Stimulated activated naive B cell treated with anti-CD40 and anti-IgM and Interleukin-4, amounts not matched to agents 10 μg/mL and 1 μg/mL and 100 μg/mL, for 72 hours (primary cell): Measurements from ENCODE around the gene LSM11.

Source experiments
- ATAC-seq, 2 donors: fragments of 150-1000 bp; cut with Tn5 transposase; replicated peaks; 2 replicates each; pipeline ENCODE4 v1.10.0; 2021; ENCODE audit warnings: moderate library complexity in 1 of 2
- DNase-seq: peaks from one replicate; pipeline ENCODE4 v3.0.0; 2021
- H3K27ac Mint-ChIP-seq: one replicate; pipeline ENCODE4 v1.8.0; 2022; ENCODE audit warnings: mild to moderate bottlenecking, mixed read lengths
- H3K27me3 Mint-ChIP-seq, 2 donors: one replicate each; pipeline ENCODE4 v1.8.0; 2022; ENCODE audit warnings: mixed read lengths in 2 of 2
- H3K36me3 Mint-ChIP-seq, 2 donors: one replicate each; pipeline ENCODE4 v1.8.0; 2022; ENCODE audit warnings: mixed read lengths in 2 of 2, mild to moderate bottlenecking in 1 of 2
- H3K4me1 Mint-ChIP-seq, 2 donors: one replicate each; pipeline ENCODE4 v1.8.0; 2022; ENCODE audit warnings: mixed read lengths in 2 of 2, mild to moderate bottlenecking in 1 of 2
- H3K4me3 Mint-ChIP-seq, 2 donors: one replicate each; pipeline ENCODE4 v1.8.0; 2022; ENCODE audit warnings: mild to moderate bottlenecking in 2 of 2, mixed read lengths in 2 of 2, moderate library complexity in 1 of 2
- H3K9me3 Mint-ChIP-seq, 2 donors: one replicate each; pipeline ENCODE4 v1.8.0; 2022; ENCODE audit warnings: mixed read lengths in 2 of 2, mild to moderate bottlenecking in 1 of 2

Gene LSM11

GRCh38 chr5:157744051-157745011, 819 bp downstream of the LSM11 start:
- H3K27ac Mint-ChIP-seq, result peak overlapping the region; percentile 95
- H3K27me3 Mint-ChIP-seq, result no peaks in the 10 kb centered on the region
- peaks cover 35 to 47% of the 10 kb centered on the region in 2 donors for H3K4me1 Mint-ChIP-seq
- ATAC-seq (peak; percentile 32 to 35), DNase-seq (peak; percentile 28)
- peak overlapping the region; percentile 92 to 94 for H3K4me3 Mint-ChIP-seq
- peaks cover 4 to 21% of the 10 kb centered on the region in 2 donors for H3K36me3 Mint-ChIP-seq
- no peaks in the 10 kb centered on the region for H3K9me3 Mint-ChIP-seq

- no peak overlapping the region for H3K27ac Mint-ChIP-seq
- peaks cover 4 to 19% of the 10 kb centered on the region in 2 donors for H3K36me3 Mint-ChIP-seq
- H3K9me3 Mint-ChIP-seq, result no peaks in the 10 kb centered on the region
- no peaks in the 10 kb centered on the region for H3K27me3 Mint-ChIP-seq
- no peak for DNase-seq
- H3K4me3 Mint-ChIP-seq, result peak overlapping the region; percentile 92 to 94
- ATAC-seq, result no peak
- H3K4me1 Mint-ChIP-seq, result peaks cover 38 to 51% of the 10 kb centered on the region in 2 donors
Measured at GRCh38 chr5:157745041-157745456, 1.5 kb downstream of the LSM11 start.

DNA sequence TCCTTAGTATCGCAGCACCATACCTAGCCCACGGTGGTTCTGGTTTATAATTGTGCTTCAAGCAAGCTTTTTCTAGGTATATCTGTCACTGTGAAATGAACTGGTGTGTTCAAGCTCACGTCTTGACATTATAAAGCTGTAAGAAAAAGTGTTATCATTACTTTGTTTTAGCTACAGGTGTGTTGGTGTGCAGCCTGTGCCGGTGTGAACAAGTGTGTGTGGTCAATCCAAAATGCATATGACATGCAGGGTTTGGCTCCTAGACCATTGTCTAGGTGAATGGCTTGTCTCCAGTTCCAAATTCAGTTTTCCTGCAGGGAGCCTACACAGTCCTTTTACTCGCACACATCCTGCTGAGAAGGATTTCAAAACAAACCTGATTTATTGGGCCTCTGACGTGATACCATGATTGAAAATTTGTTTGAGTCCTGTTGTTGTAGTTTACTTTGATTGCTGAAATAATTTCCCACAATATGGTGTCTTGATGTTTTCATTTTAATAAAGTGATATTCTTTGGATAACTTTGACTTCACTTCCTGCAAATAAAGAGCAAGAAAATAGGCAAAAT, 3.7 kb downstream of the LSM11 start:
- Mint-ChIP-seq H3K27ac (no peak overlapping the region), H3K4me3 (peak overlapping the region in 1 of 2 donors; percentile 37), H3K4me1 (peaks cover 35 to 62% of the 10 kb centered on the region in 2 donors), H3K27me3 (no peaks in the 10 kb centered on the region), H3K36me3 (peaks cover 1 to 26% of the 10 kb centered on the region in 2 donors), H3K9me3 (no peaks in the 10 kb centered on the region)
- ATAC-seq (no peak), DNase-seq (no peak)

DNA sequence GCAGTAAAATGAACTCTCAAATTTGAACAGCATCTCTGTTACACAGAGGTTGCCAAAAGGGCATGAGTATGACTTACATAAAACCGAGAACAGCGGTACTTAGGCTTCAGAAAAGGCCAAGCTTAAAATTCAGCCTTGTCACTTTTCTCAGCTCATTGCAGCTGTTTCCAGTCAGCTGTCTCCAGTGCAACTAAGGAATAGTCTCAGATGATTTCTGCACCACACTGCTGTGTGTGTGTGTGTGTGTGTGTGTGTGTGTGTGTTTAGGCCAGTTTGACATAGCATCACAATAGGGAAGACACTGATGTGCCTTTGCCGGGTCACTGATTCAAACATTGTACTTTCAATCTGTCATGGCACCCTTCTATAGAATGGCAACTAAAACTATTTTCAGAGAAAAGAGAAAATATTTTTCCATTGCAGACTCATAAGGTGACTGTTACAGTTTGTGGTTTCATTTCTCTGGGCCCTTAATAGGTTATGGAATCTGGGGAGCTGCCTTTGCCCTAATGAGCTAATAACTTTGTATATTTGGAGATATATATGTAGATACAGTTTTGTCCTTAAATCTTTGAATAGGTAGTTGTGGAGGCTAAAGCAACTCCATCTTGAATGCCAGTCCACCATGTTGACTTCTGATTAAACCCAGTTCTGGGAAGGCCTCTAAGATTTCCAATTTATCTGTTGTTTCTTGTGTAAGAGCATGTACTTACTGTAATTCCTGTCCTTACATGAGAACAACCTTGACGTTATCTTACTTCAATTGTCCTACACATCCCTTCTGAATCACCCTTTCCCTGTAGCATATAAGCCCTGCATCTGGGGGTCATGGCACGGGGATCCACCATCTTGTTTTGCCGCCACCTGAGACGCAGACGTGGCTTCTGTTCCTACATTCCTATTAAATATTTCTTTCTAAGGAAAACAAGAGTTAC, 4.5 kb downstream of the LSM11 start:
- ATAC-seq (peak; percentile 69 to 70), DNase-seq (peak; percentile 29)
- Mint-ChIP-seq H3K36me3 (peaks cover 7 to 33% of the 10 kb centered on the region in 2 donors), H3K4me3 (peak overlapping the region in 1 of 2 donors; percentile 37), H3K27ac (peak overlapping the region; percentile 6), H3K9me3 (no peaks in the 10 kb centered on the region), H3K27me3 (no peaks in the 10 kb centered on the region), H3K4me1 (peaks cover 35 to 61% of the 10 kb centered on the region in 2 donors)

GRCh38 chr5:157748760-157749461, 5.4 kb downstream of the LSM11 start:
- Mint-ChIP-seq H3K27me3 (no peaks in the 10 kb centered on the region), H3K36me3 (peaks cover 8 to 33% of the 10 kb centered on the region in 2 donors), H3K27ac (peak overlapping the region; percentile 2), H3K4me1 (peaks cover 32 to 56% of the 10 kb centered on the region in 2 donors), H3K4me3 (no peak overlapping the region), H3K9me3 (no peaks in the 10 kb centered on the region)
- ATAC-seq (no peak), DNase-seq (no peak)

DNA sequence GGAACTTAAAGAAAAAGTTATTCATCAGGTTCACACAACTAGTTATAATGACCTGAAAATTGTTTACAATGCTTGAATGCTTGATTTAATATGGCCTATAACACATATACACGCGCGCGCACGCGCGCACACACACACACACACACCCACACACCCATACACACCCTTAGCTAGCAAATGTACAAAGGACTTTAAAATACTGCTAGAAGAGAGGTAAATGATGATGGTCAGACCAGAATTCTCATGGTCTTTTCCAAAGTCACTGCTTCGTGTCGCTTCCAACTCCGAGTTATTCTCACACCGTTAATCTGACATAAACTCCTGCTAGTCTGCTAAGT, 5.9 kb downstream of the LSM11 start:
- DNase-seq (no peak), ATAC-seq (no peak)
- Mint-ChIP-seq H3K27ac (no peak overlapping the region), H3K27me3 (no peaks in the 10 kb centered on the region), H3K36me3 (peaks cover 8 to 30% of the 10 kb centered on the region in 2 donors), H3K4me3 (no peak overlapping the region), H3K9me3 (no peaks in the 10 kb centered on the region), H3K4me1 (peaks cover 28 to 52% of the 10 kb centered on the region in 2 donors)

GRCh38 chr5:157750320-157750719, 6.8 kb downstream of the LSM11 start:
- Mint-ChIP-seq H3K27ac (no peak overlapping the region), H3K36me3 (peaks cover 14 to 31% of the 10 kb centered on the region in 2 donors), H3K4me3 (no peak overlapping the region), H3K4me1 (peaks cover 22 to 44% of the 10 kb centered on the region in 2 donors), H3K27me3 (no peaks in the 10 kb centered on the region), H3K9me3 (no peaks in the 10 kb centered on the region)
- no peak for ATAC-seq
- DNase-seq, result no peak

DNA sequence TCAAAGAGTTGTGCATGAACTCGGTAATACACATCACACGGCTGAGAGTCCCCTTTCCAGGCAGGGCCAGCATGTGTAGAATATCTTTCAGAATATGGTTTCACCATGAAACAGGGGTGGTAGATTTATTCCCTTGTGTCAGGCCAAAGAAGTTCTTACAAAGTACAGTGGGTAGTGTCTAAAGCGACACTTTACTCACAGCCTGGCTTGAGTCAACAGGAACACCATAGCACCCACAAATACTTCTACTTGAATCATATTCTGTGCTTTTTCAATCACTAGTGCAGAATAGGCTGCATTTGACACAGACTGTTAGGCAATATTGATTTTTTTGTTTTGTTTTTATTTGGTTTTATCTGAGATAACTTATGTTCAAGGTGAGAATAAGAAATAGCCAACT, 12.6 kb downstream of the LSM11 start:
- H3K36me3 Mint-ChIP-seq, result peaks cover 25 to 50% of the 10 kb centered on the region in 2 donors
- H3K4me3 Mint-ChIP-seq, result no peak overlapping the region
- H3K27me3 Mint-ChIP-seq, result no peaks in the 10 kb centered on the region
- DNase-seq (no peak), ATAC-seq (no peak)
- no peak overlapping the region for H3K27ac Mint-ChIP-seq
- no peaks in the 10 kb centered on the region for H3K9me3 Mint-ChIP-seq
- H3K4me1 Mint-ChIP-seq, result peaks cover 5 to 6% of the 10 kb centered on the region in 2 donors

GRCh38 chr5:157758706-157759105, 15.2 kb downstream of the LSM11 start:
- Mint-ChIP-seq H3K4me3 (no peak overlapping the region), H3K27me3 (no peaks in the 10 kb centered on the region), H3K9me3 (no peaks in the 10 kb centered on the region), H3K36me3 (peaks cover 18 to 36% of the 10 kb centered on the region in 2 donors), H3K27ac (no peak overlapping the region), H3K4me1 (peaks cover 5 to 8% of the 10 kb centered on the region in 2 donors)
- ATAC-seq (no peak), DNase-seq (no peak)

GRCh38 chr5:157761690-157762621, 18.4 kb downstream of the LSM11 start:
- peak; percentile 92 to 94 for ATAC-seq
- Mint-ChIP-seq H3K27ac (no peak overlapping the region), H3K4me1 (peaks cover 5 to 8% of the 10 kb centered on the region in 2 donors), H3K9me3 (no peaks in the 10 kb centered on the region), H3K27me3 (no peaks in the 10 kb centered on the region), H3K36me3 (peaks cover 9 to 21% of the 10 kb centered on the region in 2 donors), H3K4me3 (no peak overlapping the region)
- peak; percentile 11 for DNase-seq

- ATAC-seq (no peak), DNase-seq (no peak)
- H3K27me3 Mint-ChIP-seq, result no peaks in the 10 kb centered on the region
- peaks cover 0 to 3% of the 10 kb centered on the region in 2 donors for H3K4me1 Mint-ChIP-seq
- peaks cover 5 to 13% of the 10 kb centered on the region in 2 donors for H3K36me3 Mint-ChIP-seq
- H3K27ac Mint-ChIP-seq, result no peak overlapping the region
- no peak overlapping the region for H3K4me3 Mint-ChIP-seq
- no peaks in the 10 kb centered on the region for H3K9me3 Mint-ChIP-seq
Measured at GRCh38 chr5:157764531-157764930, 21.0 kb downstream of the LSM11 start.

- peaks cover 1 to 2% of the 10 kb centered on the region in 2 donors for H3K36me3 Mint-ChIP-seq
- H3K9me3 Mint-ChIP-seq, result peaks cover 0 to 2% of the 10 kb centered on the region in 2 donors
- no peak for DNase-seq
- H3K4me3 Mint-ChIP-seq, result no peak overlapping the region
- peaks cover 0 to 3% of the 10 kb centered on the region in 2 donors for H3K4me1 Mint-ChIP-seq
- no peak overlapping the region for H3K27ac Mint-ChIP-seq
- ATAC-seq, result no peak
- no peaks in the 10 kb centered on the region for H3K27me3 Mint-ChIP-seq
Measured at GRCh38 chr5:157766442-157766841, 22.9 kb downstream of the LSM11 start.

DNA sequence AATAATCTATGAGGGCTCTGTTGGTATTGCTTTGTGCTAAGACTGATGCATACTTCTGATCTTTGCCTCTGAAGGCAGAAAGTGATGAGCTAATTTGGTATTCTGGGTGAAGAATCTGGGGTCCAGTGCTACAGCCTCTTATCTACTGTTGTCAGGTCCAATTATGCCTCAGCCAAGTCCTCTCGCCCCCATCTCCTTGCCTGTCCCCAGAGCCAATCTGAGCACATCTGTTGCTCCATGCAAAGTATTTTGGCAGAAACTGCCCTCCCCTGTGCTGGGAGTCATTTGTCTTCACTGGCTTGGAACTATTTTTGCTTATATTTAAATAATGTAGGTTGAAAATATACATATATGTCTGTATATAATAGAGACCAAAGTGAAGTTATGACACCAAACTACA, 23.4 kb downstream of the LSM11 start:
- Mint-ChIP-seq H3K4me3 (no peak overlapping the region), H3K27me3 (no peaks in the 10 kb centered on the region), H3K9me3 (peaks cover 0 to 2% of the 10 kb centered on the region in 2 donors), H3K36me3 (peaks cover 0 to 1% of the 10 kb centered on the region in 2 donors), H3K27ac (no peak overlapping the region), H3K4me1 (peaks cover 0 to 3% of the 10 kb centered on the region in 2 donors)
- DNase-seq (no peak), ATAC-seq (no peak)
